Tibial nerve (tissue), 4 donors: ENCODE measurements around the gene DUXA. TPM values are rescaled to one million over a fixed set of nuclear protein-coding genes. Genes with fewer than 3 reads are reported as not detected.

Experiments
- DNase-seq, 2 donors: peaks; one replicate each; pipeline ENCODE4 v3.0.0-alpha.2; 2019; ENCODE audit warnings: low spot score in 2 of 2
- H3K27ac ChIP-seq, 4 donors: fragments of 200-600 bp; sonication (generic) in 3 of 4; one replicate each; pipeline ENCODE4 v1.5.1; 2017 to 2019; ENCODE audit warnings: mild to moderate bottlenecking in 1 of 4
- H3K27me3 ChIP-seq, 2 donors: fragments of 200-600 bp; sonication (generic) in 1 of 2; one replicate each; pipeline versions ENCODE4 v1.5.1 to v1.6.0; 2017 to 2019
- H3K36me3 ChIP-seq, 3 donors: fragments of 200-600 bp; sonication (generic); one replicate each; pipeline ENCODE4 v1.5.1; 2018 to 2019
- H3K4me1 ChIP-seq, 4 donors: fragments of 200-600 bp; sonication (generic) in 3 of 4; one replicate each; pipeline ENCODE4 v1.5.1; 2017 to 2019
- H3K4me3 ChIP-seq, 4 donors: fragments of 200-600 bp; sonication (generic) in 3 of 4; one replicate each; pipeline ENCODE4 v1.5.1; 2017 to 2019; ENCODE audit warnings: mild to moderate bottlenecking in 1 of 4, moderate library complexity in 1 of 4
- H3K9me3 ChIP-seq, 4 donors: fragments of 200-600 bp; sonication (generic) in 3 of 4; one replicate each; pipeline ENCODE4 v1.5.1; 2017 to 2019
- CTCF ChIP-seq, 5 experiments: fragments of 200-600 bp in 3 of 5; fragments of 450-650 bp in 2 of 5; sonication (generic) in 3 of 5; IDR thresholded peaks; one replicate each; pipeline ENCODE4 v1.5.1; 2016 to 2019; ENCODE audit warnings: antibody characterized with exemption in 5 of 5, mild to moderate bottlenecking in 3 of 5, moderate library complexity in 2 of 5
- EP300 ChIP-seq, 2 donors: sonication (generic); formaldehyde crosslinking; IDR thresholded peaks; one replicate each; pipeline ENCODE4 v1.6.1; 2017; ENCODE audit warnings: antibody characterized with exemption in 2 of 2, mild to moderate bottlenecking in 1 of 2
- POLR2A ChIP-seq, 2 donors: fragments of 450-650 bp; IDR thresholded peaks; one replicate each; pipeline ENCODE4 v1.6.1; 2017; ENCODE audit warnings: antibody characterized with exemption in 2 of 2, mild to moderate bottlenecking in 2 of 2, moderate library complexity in 2 of 2
- WGBS, 2 donors: methylation state at CpG; one replicate each; pipeline ENCODE4 v1.1.5; 2018; 5-methylcytosine and 5-hydroxymethylcytosine counted together
- total RNA-seq, 4 donors: library from RNA; depleted of rRNA; stranded (reverse); fragments of >200 nt; gene quantifications; one replicate each; pipeline ENCODE4 v1.1.0, GENCODE V29; 2016

Gene DUXA
- total RNA-seq, 4 donors from 2014 or later = 5.5 TPM; not detected in 3

- Histone ChIP-seq H3K27me3 (no peaks in the 10 kb centered on the region), H3K36me3 (no peaks in the 10 kb centered on the region), H3K9me3 (peaks cover 0 to 13% (median 0%) of the 10 kb centered on the region in 4 donors), H3K4me1 (peaks cover 0 to 16% (median 0%) of the 10 kb centered on the region in 4 donors), H3K27ac (peak overlapping the region in 1 of 4 donors; percentile 77), H3K4me3 (peak overlapping the region in 2 of 4 donors; percentile 26 to 47)
- DNase-seq = peak in 1 of 2 donors; percentile 15
- TF ChIP-seq EP300 (IDR thresholded peaks at IDR 0.05) (no peak), POLR2A (IDR thresholded peaks at IDR 0.05) (no peak), CTCF (IDR thresholded peaks at IDR 0.05) (no peak)
- WGBS, 2 donors = 5 to 9% methylated on average over 9 to 10 of the region's 42 CpGs
Observed at GRCh38 chr19:57171551-57172081, 4.3 kb upstream of the DUXA start.

GRCh38 chr19:57165846-57166245 lies 1.4 kb downstream of the DUXA start:
- 72 to 76% methylated on average over 7 of the region's 7 CpGs for WGBS, 2 donors
- no peak overlapping the region for H3K27ac ChIP-seq
- H3K9me3 ChIP-seq = peaks cover 0 to 19% (median 0%) of the 10 kb centered on the region in 4 donors
- DNase-seq = no peak
- no peaks in the 10 kb centered on the region for H3K36me3 ChIP-seq
- TF ChIP-seq CTCF (IDR thresholded peaks at IDR 0.05) (no peak), POLR2A (IDR thresholded peaks at IDR 0.05) (no peak), EP300 (IDR thresholded peaks at IDR 0.05) (no peak)
- H3K4me3 ChIP-seq = no peak overlapping the region
- no peaks in the 10 kb centered on the region for H3K27me3 ChIP-seq
- H3K4me1 ChIP-seq = no peaks in the 10 kb centered on the region

- 63 to 64% methylated on average over 5 of the region's 5 CpGs for WGBS, 2 donors
- H3K4me1 ChIP-seq = no peaks in the 10 kb centered on the region
- peak overlapping the region in 1 of 4 donors; percentile 73 for H3K27ac ChIP-seq
- H3K9me3 ChIP-seq = peaks cover 0 to 29% (median 0%) of the 10 kb centered on the region in 4 donors
- no peak for TF ChIP-seq CTCF (IDR thresholded peaks at IDR 0.05)
- no peak for TF ChIP-seq EP300 (IDR thresholded peaks at IDR 0.05)
- no peak for TF ChIP-seq POLR2A (IDR thresholded peaks at IDR 0.05)
- no peaks in the 10 kb centered on the region for H3K27me3 ChIP-seq
- no peaks in the 10 kb centered on the region for H3K36me3 ChIP-seq
- peak in 1 of 2 donors; percentile 12 for DNase-seq
- no peak overlapping the region for H3K4me3 ChIP-seq
Observed at GRCh38 chr19:57161985-57162539, 5.2 kb downstream of the DUXA start.

- no peaks in the 10 kb centered on the region for H3K27me3 ChIP-seq
- H3K4me1 ChIP-seq = no peaks in the 10 kb centered on the region
- H3K9me3 ChIP-seq = peaks cover 0 to 5% (median 0%) of the 10 kb centered on the region in 4 donors
- H3K36me3 ChIP-seq = no peaks in the 10 kb centered on the region
- DNase-seq = no peak
- H3K4me3 ChIP-seq = no peak overlapping the region
- 82 to 87% methylated on average over 5 of the region's 5 CpGs for WGBS, 2 donors
- no peak overlapping the region for H3K27ac ChIP-seq
- no peak for TF ChIP-seq POLR2A (IDR thresholded peaks at IDR 0.05)
Observed at GRCh38 chr19:57152921-57153320, 14.4 kb downstream of the DUXA start.

- TF ChIP-seq POLR2A (IDR thresholded peaks at IDR 0.05) (no peak), CTCF (IDR thresholded peaks at IDR 0.05) (no peak), EP300 (IDR thresholded peaks at IDR 0.05) (no peak)
- Histone ChIP-seq H3K27ac (no peak overlapping the region), H3K36me3 (no peaks in the 10 kb centered on the region), H3K4me3 (no peak overlapping the region), H3K4me1 (no peaks in the 10 kb centered on the region), H3K27me3 (no peaks in the 10 kb centered on the region), H3K9me3 (peaks cover 0 to 29% (median 0%) of the 10 kb centered on the region in 4 donors)
- 90 to 96% methylated on average over 4 of the region's 4 CpGs for WGBS, 2 donors
- no peak for DNase-seq
Observed at GRCh38 chr19:57141699-57142098, 25.6 kb downstream of the DUXA start.
